NOMO-1 (cell line): ENCODE measurements around the gene AJM1.
"Not testable (repeated sequence)": the region's sequence is repeated elsewhere in the genome, so short reads cannot be mapped to it uniquely, and the experiment has no call there.

Experiments
- DNase-seq, 2 experiments: peaks; one replicate each; lab custom pipeline; 2025; ENCODE audit not compliant: unreplicated experiment in 2 of 2; lab: John Stamatoyannopoulos, UW

The AJM1 gene

GRCh38 chr9:136842380-136842948, at the start of gene AJM1:
AJM1 (plus strand) TSS chr9:136842478; CDS start chr9:136844415, 1,937 bp downstream.
- DNase-seq = peak; percentile 76 to 83

- DNase-seq = no peak
Observed at GRCh38 chr9:136793086-136793946, 49.0 kb upstream of the AJM1 start.

GRCh38 chr9:136794281-136794999, 47.8 kb upstream of the AJM1 start:
- DNase-seq = no peak

- DNase-seq = no peak
Observed at GRCh38 chr9:136795000-136795348, 47.3 kb upstream of the AJM1 start.

- DNase-seq = no peak
Observed at GRCh38 chr9:136796238-136796774, 46.0 kb upstream of the AJM1 start, which contains the start of gene CCDC183. CCDC183 (plus strand) TSS chr9:136796338; CDS start chr9:136796398, 60 bp downstream.

GRCh38 chr9:136796775-136797347, 45.4 kb upstream of the AJM1 start:
- DNase-seq = not testable (repeated sequence)

GRCh38 chr9:136798708-136799078, 43.6 kb upstream of the AJM1 start:
- no peak for DNase-seq

GRCh38 chr9:136799079-136799853, 43.0 kb upstream of the AJM1 start:
- DNase-seq = no peak

GRCh38 chr9:136799854-136800657, 42.2 kb upstream of the AJM1 start:
- peak; percentile 73 to 77 for DNase-seq

- DNase-seq = no peak
Observed at GRCh38 chr9:136802321-136802720, 40.0 kb upstream of the AJM1 start.

- DNase-seq = not testable (repeated sequence)
Observed at GRCh38 chr9:136803009-136803550, 39.2 kb upstream of the AJM1 start.

GRCh38 chr9:136803551-136804508, 38.4 kb upstream of the AJM1 start:
- no peak for DNase-seq

- no peak for DNase-seq
Observed at GRCh38 chr9:136804509-136805206, 37.6 kb upstream of the AJM1 start.

GRCh38 chr9:136805207-136805740, 37.0 kb upstream of the AJM1 start:
- no peak for DNase-seq

GRCh38 chr9:136806067-136806466, 36.2 kb upstream of the AJM1 start:
- no peak for DNase-seq

GRCh38 chr9:136806631-136807201, 35.6 kb upstream of the AJM1 start:
- no peak for DNase-seq
